HUES48 (cell line): Measurements from ENCODE around the gene ISCU.
"Not testable (repeated sequence)": the region's sequence is repeated elsewhere in the genome, so short reads cannot be mapped to it uniquely, and the experiment has no call there.

Experiments
- H3K27ac ChIP-seq: one replicate; pipeline ENCODE4 v1.7.0; 2013; ENCODE audit warnings: low read depth, low read length, inconsistent platforms
- H3K27me3 ChIP-seq: 2 replicates; pipeline ENCODE4 v1.6.1; 2013; ENCODE audit warnings: mild to moderate bottlenecking, low read length; ENCODE audit not compliant: control insufficient read depth, insufficient read depth
- H3K36me3 ChIP-seq: 2 replicates; pipeline ENCODE4 v1.6.1; 2013; ENCODE audit warnings: low read length; ENCODE audit not compliant: control insufficient read depth, insufficient read depth
- H3K4me1 ChIP-seq: 2 replicates; pipeline ENCODE4 v1.6.1; 2013; ENCODE audit warnings: mild to moderate bottlenecking, low read length; ENCODE audit not compliant: control insufficient read depth, insufficient read depth
- H3K4me3 ChIP-seq: 2 replicates; pipeline ENCODE4 v1.5.1; 2013; ENCODE audit warnings: mild to moderate bottlenecking, low read depth, low read length
- H3K9ac ChIP-seq: 2 replicates; pipeline ENCODE4 v1.6.1; 2013; ENCODE audit warnings: mild to moderate bottlenecking, low read depth, low read length, moderate library complexity
- H3K9me3 ChIP-seq: 2 replicates; pipeline ENCODE4 v1.6.1; 2013; ENCODE audit warnings: low read length; ENCODE audit not compliant: control insufficient read depth, insufficient read depth

The ISCU gene

DNA sequence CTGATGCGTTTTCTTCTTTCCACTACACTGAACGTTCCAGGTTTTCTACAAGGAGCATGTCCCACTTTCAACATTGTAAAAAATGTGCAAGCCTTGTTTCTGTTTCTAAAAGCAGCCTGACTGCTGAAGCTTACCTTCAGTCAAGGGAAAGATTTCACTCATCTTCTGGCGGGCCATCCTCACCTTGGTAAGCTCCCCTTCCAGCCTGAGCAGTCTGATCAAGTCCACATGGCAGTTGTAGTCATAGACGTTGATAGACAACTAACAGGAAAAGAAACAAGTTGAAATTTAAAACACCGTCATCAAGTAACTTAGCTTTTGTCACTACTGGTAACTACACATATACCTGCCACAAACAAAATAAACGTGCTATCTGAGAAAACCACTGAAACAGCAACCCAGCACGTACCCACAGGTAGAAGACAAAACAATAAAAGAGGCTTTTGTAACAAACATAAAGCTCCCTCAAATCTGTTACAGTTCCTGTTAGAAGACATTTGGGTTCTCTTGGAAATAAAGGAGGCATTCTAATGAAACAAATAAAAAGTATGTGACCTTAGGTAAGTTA, 13.4 kb upstream of the ISCU start:
- Histone ChIP-seq H3K36me3 (peaks cover 55% of the 10 kb centered on the region), H3K4me1 (no peaks in the 10 kb centered on the region), H3K9me3 (no peaks in the 10 kb centered on the region), H3K27ac (no peak overlapping the region), H3K4me3 (no peak overlapping the region), H3K9ac (no peak overlapping the region), H3K27me3 (no peaks in the 10 kb centered on the region)

DNA sequence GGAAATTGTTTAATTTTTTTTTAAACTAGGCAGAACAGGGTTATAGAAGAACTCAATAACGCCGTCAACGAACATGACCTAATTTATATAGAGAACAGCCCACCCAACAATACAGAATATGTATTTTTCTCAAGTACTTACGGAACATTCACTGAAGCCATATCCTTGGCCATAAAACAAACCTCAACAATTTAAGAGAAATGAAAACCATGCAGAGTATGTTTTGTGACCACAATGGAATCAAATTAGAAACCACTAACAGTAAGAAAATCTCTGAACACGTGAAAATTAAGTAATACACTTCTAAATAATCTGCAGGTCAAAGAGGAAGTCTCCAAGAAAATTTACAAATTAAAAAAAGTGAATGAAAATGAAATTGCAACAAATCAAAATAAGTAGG, 10.9 kb upstream of the ISCU start:
- Histone ChIP-seq H3K9me3 (no peaks in the 10 kb centered on the region), H3K27me3 (no peaks in the 10 kb centered on the region), H3K27ac (no peak overlapping the region), H3K4me1 (no peaks in the 10 kb centered on the region; the same call in 1 of the 2 replicates), H3K36me3 (peaks cover 37% of the 10 kb centered on the region), H3K4me3 (no peak overlapping the region), H3K9ac (no peak overlapping the region)

DNA sequence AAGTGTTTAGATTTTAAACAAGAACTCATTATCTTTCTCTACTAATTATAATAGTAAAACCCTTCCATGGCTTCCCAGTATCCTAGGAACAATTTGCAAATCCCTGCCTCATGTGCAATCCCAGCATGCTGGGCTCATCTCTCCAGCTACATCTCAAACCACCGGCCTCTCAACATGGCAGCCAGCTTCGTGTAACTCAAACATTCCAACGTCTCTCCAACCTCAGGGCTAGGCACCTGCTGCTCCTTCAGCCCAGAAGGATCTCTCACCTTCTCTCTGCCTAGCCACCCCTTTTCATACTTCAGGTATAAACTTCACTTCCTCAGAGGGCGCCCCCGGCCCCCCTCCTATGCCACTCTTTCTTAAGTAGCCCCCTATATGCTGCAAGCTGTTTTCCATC, 8.6 kb upstream of the ISCU start:
- Histone ChIP-seq H3K27ac (no peak overlapping the region), H3K36me3 (peaks cover 29% of the 10 kb centered on the region), H3K4me3 (no peak overlapping the region), H3K9me3 (no peaks in the 10 kb centered on the region), H3K27me3 (no peaks in the 10 kb centered on the region), H3K9ac (no peak overlapping the region), H3K4me1 (no peaks in the 10 kb centered on the region; the same call in 1 of the 2 replicates)

DNA sequence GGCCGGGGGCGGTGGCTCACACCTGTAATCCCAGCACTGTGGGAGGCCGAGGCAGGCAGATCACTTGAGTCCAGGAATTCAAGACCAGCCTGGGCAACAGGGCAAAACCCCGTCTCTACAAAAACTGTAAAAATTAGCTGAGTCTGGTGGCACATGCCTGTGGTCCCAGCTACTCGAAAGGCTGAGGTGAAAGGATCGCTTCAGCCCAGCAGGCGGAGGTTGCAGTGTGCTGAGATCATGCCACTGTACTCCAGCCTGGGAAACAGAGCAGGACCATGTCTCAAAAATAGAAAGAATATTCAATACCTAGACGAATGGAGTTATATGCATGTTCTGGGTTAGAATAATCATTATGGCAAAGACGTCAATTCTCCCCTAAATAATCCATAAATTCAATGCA, 7.0 kb upstream of the ISCU start:
- not testable (repeated sequence) for H3K9ac ChIP-seq, H3K4me1 ChIP-seq, H3K27me3 ChIP-seq, H3K9me3 ChIP-seq, H3K4me3 ChIP-seq, H3K27ac ChIP-seq
- H3K36me3 ChIP-seq: peaks cover 26% of the 10 kb centered on the region

DNA sequence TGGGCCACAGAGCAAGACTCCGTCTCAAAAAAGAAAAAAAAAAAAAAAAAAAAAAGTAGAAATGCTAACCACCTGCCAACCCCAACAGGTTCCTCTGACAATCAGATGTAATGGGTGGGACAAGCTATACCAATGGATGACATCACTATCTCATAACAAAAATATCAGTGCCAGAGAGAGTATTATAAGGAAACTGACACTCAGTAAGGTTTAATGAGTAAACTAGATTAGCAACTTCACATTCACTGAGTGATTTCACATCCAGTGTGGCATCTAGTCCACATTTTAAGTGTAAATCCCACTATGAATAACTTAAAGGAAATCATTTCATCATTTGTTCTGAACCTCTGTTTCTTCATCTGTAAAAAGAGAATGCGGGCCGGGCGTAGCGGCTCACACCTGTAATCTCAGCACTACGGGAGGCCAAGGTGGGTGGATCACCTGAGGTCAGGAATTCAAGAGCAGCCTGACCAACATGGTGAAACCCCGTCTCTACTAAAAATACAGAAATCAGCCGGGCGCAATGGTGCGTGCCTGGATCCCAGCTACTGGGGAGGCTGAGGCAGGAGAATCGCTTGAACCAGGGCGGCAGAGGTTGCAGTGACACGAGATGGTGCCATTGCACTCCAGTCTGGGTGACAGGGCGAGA, 3.3 kb upstream of the ISCU start:
- peak overlapping the region; percentile 99 for H3K4me3 ChIP-seq
- no peak overlapping the region for H3K9ac ChIP-seq
- peaks cover 8% of the 10 kb centered on the region for H3K4me1 ChIP-seq
- H3K9me3 ChIP-seq: no peaks in the 10 kb centered on the region
- H3K36me3 ChIP-seq: peaks cover 29% of the 10 kb centered on the region
- H3K27ac ChIP-seq: no peak overlapping the region
- no peaks in the 10 kb centered on the region for H3K27me3 ChIP-seq

DNA sequence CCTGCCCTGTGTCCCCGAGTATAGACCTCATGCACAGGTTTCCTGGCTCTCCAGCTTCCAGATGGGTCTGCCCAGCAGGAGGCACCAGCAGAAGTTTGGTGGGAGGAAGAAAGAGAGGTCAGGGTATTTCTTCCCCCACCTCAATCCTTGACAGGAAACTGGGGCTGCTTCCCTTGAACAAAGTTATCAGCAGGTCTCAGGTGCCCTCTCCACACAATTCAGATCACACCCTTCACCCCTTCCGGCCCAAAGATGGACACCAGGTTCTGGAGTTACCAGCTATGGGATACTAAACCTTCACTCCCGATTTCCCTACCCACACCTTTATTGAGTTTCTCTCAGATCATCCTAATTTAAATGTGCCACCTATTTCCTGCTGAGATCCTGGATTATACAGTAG, 2.6 kb upstream of the ISCU start:
- Histone ChIP-seq H3K27ac (no peak overlapping the region), H3K36me3 (peaks cover 35% of the 10 kb centered on the region), H3K9me3 (no peaks in the 10 kb centered on the region), H3K27me3 (no peaks in the 10 kb centered on the region), H3K9ac (peak overlapping the region; percentile 88), H3K4me1 (peaks cover 8% of the 10 kb centered on the region), H3K4me3 (peak overlapping the region; percentile 99)

DNA sequence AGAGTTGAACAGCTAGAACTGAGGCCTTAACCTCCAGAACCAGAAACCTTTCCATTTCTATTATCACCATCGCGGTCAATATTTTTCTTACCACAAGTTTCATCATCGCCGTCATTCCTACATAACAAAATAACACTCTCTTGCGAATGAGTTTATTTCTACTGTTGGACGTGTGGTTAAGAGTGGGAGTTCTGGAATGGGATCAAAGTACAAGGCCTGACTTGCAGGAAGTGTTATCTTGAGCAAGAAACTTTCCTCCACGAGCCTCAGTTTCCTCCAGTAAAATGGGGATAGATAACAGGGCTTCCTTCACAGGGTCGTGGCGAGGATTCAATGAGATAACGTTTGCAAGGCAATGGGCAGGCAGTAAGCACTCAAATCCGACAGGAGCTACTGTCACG, 2.1 kb upstream of the ISCU start:
- peak overlapping the region; percentile 99 for H3K4me3 ChIP-seq
- H3K27ac ChIP-seq: peak overlapping the region; percentile 94
- no peaks in the 10 kb centered on the region for H3K27me3 ChIP-seq
- H3K4me1 ChIP-seq: peaks cover 8% of the 10 kb centered on the region
- peak overlapping the region; percentile 88 for H3K9ac ChIP-seq
- no peaks in the 10 kb centered on the region for H3K9me3 ChIP-seq
- peaks cover 41% of the 10 kb centered on the region for H3K36me3 ChIP-seq

DNA sequence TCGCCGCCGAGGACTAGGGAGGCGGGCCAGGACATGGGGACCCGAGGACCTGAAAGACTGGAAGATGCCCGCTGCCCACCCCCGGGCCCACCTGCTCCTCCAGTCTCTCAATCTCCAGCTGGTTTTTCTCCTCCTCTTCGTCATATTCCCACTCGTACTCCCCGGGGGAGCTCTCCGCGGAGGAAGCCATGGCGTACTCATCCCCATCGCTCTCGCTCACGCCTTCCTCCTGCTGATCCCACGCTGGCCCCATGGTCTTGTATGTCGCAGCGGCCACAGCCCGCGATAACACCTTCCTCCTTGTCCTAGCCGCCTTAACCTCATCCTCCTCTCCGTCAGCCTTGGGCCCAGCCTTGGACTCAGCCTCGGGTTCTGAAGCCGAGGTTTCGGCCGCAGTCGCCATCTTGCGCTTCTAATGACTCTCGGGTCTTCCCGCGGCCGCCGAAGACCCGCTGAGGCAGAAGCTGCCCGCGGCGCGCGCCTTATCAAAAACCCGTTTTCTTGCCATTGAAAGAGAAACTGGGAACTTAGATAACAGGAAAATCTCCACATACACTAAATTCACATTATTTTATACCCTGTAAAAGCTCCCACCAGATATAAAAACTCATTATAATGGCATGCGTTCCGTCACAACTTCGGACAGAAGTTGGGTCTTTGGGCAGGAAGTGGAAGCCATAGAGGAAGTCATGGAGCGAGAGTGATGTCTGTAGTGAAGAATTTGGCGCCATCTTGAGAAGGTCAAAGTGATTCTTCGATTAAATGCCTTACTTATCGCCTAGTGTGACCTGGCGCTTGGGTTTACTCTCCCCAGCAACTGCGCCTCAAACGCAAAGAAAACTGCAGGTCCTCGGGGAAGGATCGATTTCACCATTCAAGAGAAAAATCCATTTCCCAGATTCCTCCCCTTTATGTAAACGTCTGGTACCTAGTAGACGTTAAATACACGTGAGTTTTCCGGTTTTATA, 1.4 kb upstream of the ISCU start, which contains the start of gene SART3:
Gene SART3 (minus strand): TSS at position 422 of the 968 bp plus-strand sequence. CDS start 19 bp downstream, at position 403.
- Histone ChIP-seq H3K4me3 (peak within 1 kb of the TSS; percentile 99), H3K27ac (peak within 1 kb of the TSS; percentile 94), H3K9me3 (no peaks in the 10 kb centered on the region), H3K9ac (peak within 1 kb of the TSS; percentile 88), H3K4me1 (peaks cover 8% of the 10 kb centered on the region), H3K36me3 (peaks cover 46% of the 10 kb centered on the region), H3K27me3 (no peaks in the 10 kb centered on the region)

DNA sequence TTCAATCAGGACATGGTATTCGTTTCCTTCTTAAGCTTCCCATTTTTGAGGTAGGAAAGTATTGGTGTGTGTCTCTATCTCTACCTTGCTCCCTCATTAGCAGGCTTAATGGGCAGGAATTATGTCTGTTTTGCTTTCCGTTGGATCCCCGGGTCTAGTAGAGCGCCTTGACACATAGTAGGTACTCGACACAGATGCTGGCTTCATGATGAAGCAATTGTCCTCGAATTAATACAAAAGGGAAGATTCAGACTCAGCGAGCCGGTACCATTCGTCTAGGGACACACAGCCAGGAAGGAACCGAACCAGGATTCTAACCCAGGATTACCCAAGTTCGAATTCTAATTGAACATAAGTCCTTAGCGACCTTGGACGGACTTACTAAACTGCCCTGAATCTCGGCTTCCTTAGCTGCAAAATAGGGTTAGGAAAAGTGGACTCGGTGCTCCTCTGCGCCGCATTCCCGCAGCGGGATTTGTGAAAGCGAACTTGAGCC, 496 bp upstream of the ISCU start:
- peak overlapping the region; percentile 99 for H3K4me3 ChIP-seq

DNA sequence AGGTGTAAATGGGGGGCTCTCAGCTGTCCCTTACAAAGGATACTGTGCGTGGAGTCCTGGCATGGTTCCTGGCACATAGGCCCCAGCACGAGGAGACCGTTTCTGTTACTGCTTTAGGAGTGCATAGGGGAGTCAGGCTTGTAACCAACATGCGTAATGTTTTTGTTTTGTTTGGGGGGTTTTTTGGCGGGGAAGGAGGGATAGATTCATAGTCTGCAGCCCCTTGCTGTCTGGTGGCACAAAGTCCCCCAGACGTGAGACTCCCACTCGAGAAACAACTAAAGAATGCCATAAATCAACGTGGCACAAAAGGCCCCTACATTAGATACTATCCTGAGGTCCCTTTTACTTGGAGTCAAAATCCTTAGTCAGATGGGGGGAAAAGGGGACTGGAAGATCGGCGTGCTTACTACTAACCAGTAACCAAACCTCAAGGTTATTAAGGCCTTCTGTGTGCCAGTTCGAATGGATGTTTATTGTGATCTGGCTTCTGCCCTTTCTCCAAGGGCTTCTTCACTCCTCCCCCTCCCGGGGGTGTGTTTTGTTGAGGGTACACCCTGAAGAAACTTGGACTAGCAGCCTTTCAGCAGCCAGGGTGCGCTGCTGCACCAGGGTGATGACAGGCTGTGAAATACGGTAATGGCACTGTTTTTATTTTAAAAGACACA, 874 bp downstream of the ISCU start:
- Histone ChIP-seq H3K4me3 (peak overlapping the region; percentile 99), H3K36me3 (peaks cover 51% of the 10 kb centered on the region), H3K9me3 (no peaks in the 10 kb centered on the region), H3K4me1 (peaks cover 8% of the 10 kb centered on the region), H3K27ac (peak overlapping the region; percentile 76), H3K9ac (peak overlapping the region; percentile 85), H3K27me3 (no peaks in the 10 kb centered on the region)

More for the DNA sequence above, 496 bp upstream of the ISCU start:
- Histone ChIP-seq H3K36me3 (peaks cover 46% of the 10 kb centered on the region), H3K27ac (peak overlapping the region; percentile 94), H3K4me1 (peaks cover 8% of the 10 kb centered on the region), H3K9me3 (no peaks in the 10 kb centered on the region), H3K9ac (peak overlapping the region; percentile 88), H3K27me3 (no peaks in the 10 kb centered on the region)
